Measurements from ENCODE around the gene FZD1.

Gene FZD1

GRCh38 chr7:91313113-91313512, 48.9 kb downstream of the FZD1 start:
- Histone ChIP-seq H3K9me3 (ENCODE audit: control insufficient read depth in 1 of 2, low read length in 2 of 2) (no peaks in the 10 kb centered on the region), H3K4me1 (ENCODE audit: control insufficient read depth in 1 of 2, insufficient read depth in 2 of 2, low read length in 2 of 2) (no peaks in the 10 kb centered on the region)

GRCh38 chr7:91314591-91315323, 50.5 kb downstream of the FZD1 start:
- no peaks in the 10 kb centered on the region for H3K36me3 ChIP-seq (ENCODE audit: control insufficient read depth in 1 of 2, insufficient read depth in 2 of 2, low read length in 2 of 2)
- H3K27me3 ChIP-seq (ENCODE audit: control insufficient read depth in 1 of 2, insufficient read depth in 2 of 2, low read length in 2 of 2), result no peaks in the 10 kb centered on the region
- H3K9me3 ChIP-seq (ENCODE audit: control insufficient read depth in 1 of 2, low read length in 2 of 2), result no peaks in the 10 kb centered on the region
- no peak overlapping the region for H3K27ac ChIP-seq (ENCODE audit: low read depth, low read length)
- H3K4me3 ChIP-seq (ENCODE audit: low read depth in 1 of 2, low read length in 2 of 2), result no peak overlapping the region
- H3K4me1 ChIP-seq (ENCODE audit: control insufficient read depth in 1 of 2, insufficient read depth in 2 of 2, low read length in 2 of 2), result no peaks in the 10 kb centered on the region
- H3K9ac ChIP-seq (ENCODE audit: low read depth in 1 of 2, low read length in 2 of 2), result no peak overlapping the region

More at GRCh38 chr7:91313113-91313512, 48.9 kb downstream of the FZD1 start:
- no peaks in the 10 kb centered on the region for H3K27me3 ChIP-seq (ENCODE audit: control insufficient read depth in 1 of 2, insufficient read depth in 2 of 2, low read length in 2 of 2)
- H3K36me3 ChIP-seq (ENCODE audit: control insufficient read depth in 1 of 2, insufficient read depth in 2 of 2, low read length in 2 of 2), result no peaks in the 10 kb centered on the region
- no peak overlapping the region for H3K4me3 ChIP-seq (ENCODE audit: low read depth in 1 of 2, low read length in 2 of 2)
- no peak overlapping the region for H3K27ac ChIP-seq (ENCODE audit: low read depth, low read length)
- H3K9ac ChIP-seq (ENCODE audit: low read depth in 1 of 2, low read length in 2 of 2), result no peak overlapping the region

GRCh38 chr7:91316426-91316825, 52.2 kb downstream of the FZD1 start:
- H3K36me3 ChIP-seq (ENCODE audit: control insufficient read depth in 1 of 2, insufficient read depth in 2 of 2, low read length in 2 of 2), result no peaks in the 10 kb centered on the region
- H3K4me1 ChIP-seq (ENCODE audit: control insufficient read depth in 1 of 2, insufficient read depth in 2 of 2, low read length in 2 of 2), result no peaks in the 10 kb centered on the region
- H3K9ac ChIP-seq (ENCODE audit: low read depth in 1 of 2, low read length in 2 of 2), result no peak overlapping the region
- no peaks in the 10 kb centered on the region for H3K9me3 ChIP-seq (ENCODE audit: control insufficient read depth in 1 of 2, low read length in 2 of 2)
- H3K27ac ChIP-seq (ENCODE audit: low read depth, low read length), result no peak overlapping the region
- no peaks in the 10 kb centered on the region for H3K27me3 ChIP-seq (ENCODE audit: control insufficient read depth in 1 of 2, insufficient read depth in 2 of 2, low read length in 2 of 2)
- no peak overlapping the region for H3K4me3 ChIP-seq (ENCODE audit: low read depth in 1 of 2, low read length in 2 of 2)

- Histone ChIP-seq H3K36me3 (ENCODE audit: control insufficient read depth in 1 of 2, insufficient read depth in 2 of 2, low read length in 2 of 2) (no peaks in the 10 kb centered on the region), H3K4me1 (ENCODE audit: control insufficient read depth in 1 of 2, insufficient read depth in 2 of 2, low read length in 2 of 2) (no peaks in the 10 kb centered on the region), H3K27me3 (ENCODE audit: control insufficient read depth in 1 of 2, insufficient read depth in 2 of 2, low read length in 2 of 2) (no peaks in the 10 kb centered on the region)
Measured at GRCh38 chr7:91319351-91319750, 55.1 kb downstream of the FZD1 start.

GRCh38 chr7:91320366-91321078, 56.3 kb downstream of the FZD1 start:
- Histone ChIP-seq H3K4me3 (ENCODE audit: low read depth in 1 of 2, low read length in 2 of 2) (no peak overlapping the region), H3K4me1 (ENCODE audit: control insufficient read depth in 1 of 2, insufficient read depth in 2 of 2, low read length in 2 of 2) (no peaks in the 10 kb centered on the region), H3K9me3 (ENCODE audit: control insufficient read depth in 1 of 2, low read length in 2 of 2) (no peaks in the 10 kb centered on the region), H3K36me3 (ENCODE audit: control insufficient read depth in 1 of 2, insufficient read depth in 2 of 2, low read length in 2 of 2) (no peaks in the 10 kb centered on the region), H3K27me3 (ENCODE audit: control insufficient read depth in 1 of 2, insufficient read depth in 2 of 2, low read length in 2 of 2) (no peaks in the 10 kb centered on the region), H3K9ac (ENCODE audit: low read depth in 1 of 2, low read length in 2 of 2) (no peak overlapping the region), H3K27ac (ENCODE audit: low read depth, low read length) (no peak overlapping the region)

More at GRCh38 chr7:91319351-91319750, 55.1 kb downstream of the FZD1 start:
- Histone ChIP-seq H3K4me3 (ENCODE audit: low read depth in 1 of 2, low read length in 2 of 2) (no peak overlapping the region), H3K27ac (ENCODE audit: low read depth, low read length) (no peak overlapping the region), H3K9ac (ENCODE audit: low read depth in 1 of 2, low read length in 2 of 2) (no peak overlapping the region), H3K9me3 (ENCODE audit: control insufficient read depth in 1 of 2, low read length in 2 of 2) (no peaks in the 10 kb centered on the region)
